ENCODE measurements around the gene CCDC34.

- TF ChIP-seq POLR2A (IDR thresholded peaks at IDR 0.05) (no peak), CTCF (IDR thresholded peaks at IDR 0.05) (no peak)
These were observed 16.4 kb upstream of the CCDC34 start for GRCh38 chr11:27379449-27379848.

All from esophagus squamous epithelium (tissue), 4 donors.